H1 (cell line): ENCODE data around the gene EPN2. TPM values are rescaled to one million over a fixed set of nuclear protein-coding genes. Genes with fewer than 3 reads are reported as not detected.
A peak's percentile ranks its signal among the peaks of the same experiment; 100 is the strongest.

Source experiments
- CTCF ChIA-PET: fragments of 300-600 bp; sonication (Branson Sonifier 250); formaldehyde crosslinking; loops from one replicate; lab custom pipeline; 2021; ENCODE audit not compliant: partially characterized antibody; lab: Charles Lee
- POLR2A ChIA-PET: fragments of 300-600 bp; sonication (Branson Sonifier 250); formaldehyde crosslinking; loops from one replicate; lab custom pipeline; 2021; ENCODE audit warnings: inconsistent platforms; ENCODE audit not compliant: partially characterized antibody; lab: Charles Lee
- DNase-seq, 2 experiments: peaks; one replicate each; pipeline versions ENCODE4 v3.0.0 to v3.0.0-alpha.2; 2010 to 2022; ENCODE audit warnings: low spot score in 2 of 2, low read depth in 1 of 2, mixed read lengths in 1 of 2
- FAIRE-seq: peaks from 2 replicates; lab custom pipeline; 2011; peaks lifted over from hg19 to GRCh38; lab: Jason Lieb, UNC
- H2AFZ ChIP-seq: 2 replicates; pipeline ENCODE4 v1.8.1; 2012; ENCODE audit warnings: low read length, inconsistent platforms
- H2AK5ac ChIP-seq: 2 replicates; pipeline ENCODE4 v1.6.1; 2013; ENCODE audit warnings: low read depth, low read length
- H2BK120ac ChIP-seq: replicated peaks from 2 replicates; pipeline ENCODE3; 2013; ENCODE audit warnings: low read depth, low read length, inconsistent platforms
- H2BK12ac ChIP-seq: 2 replicates; pipeline ENCODE4 v1.6.1; 2013; ENCODE audit warnings: low read depth, low read length
- H2BK15ac ChIP-seq: 2 replicates; pipeline ENCODE4 v1.6.1; 2013; ENCODE audit warnings: low read length
- H2BK20ac ChIP-seq: 2 replicates; pipeline ENCODE4 v1.6.1; 2013; ENCODE audit warnings: low read length
- H2BK5ac ChIP-seq: 2 replicates; pipeline ENCODE4 v1.6.1; 2013; ENCODE audit warnings: low read depth, low read length
- H3K14ac ChIP-seq: 2 replicates; pipeline ENCODE4 v1.6.1; 2013; ENCODE audit warnings: inconsistent platforms; ENCODE audit not compliant: insufficient read length
- H3K18ac ChIP-seq: 2 replicates; pipeline ENCODE4 v1.6.1; 2013; ENCODE audit warnings: low read length; ENCODE audit errors: extremely low read depth
- H3K23ac ChIP-seq: 2 replicates; pipeline ENCODE4 v1.6.1; 2013; ENCODE audit warnings: inconsistent platforms; ENCODE audit not compliant: insufficient read length
- H3K23me2 ChIP-seq: 2 replicates; pipeline ENCODE4 v1.6.1; 2013; ENCODE audit warnings: low read depth, low read length
- H3K27ac ChIP-seq: 2 replicates; pipeline ENCODE4 v1.6.1; 2011; ENCODE audit warnings: low read depth, low read length, inconsistent platforms
- H3K27me3 ChIP-seq, 4 experiments: replicated peaks in 1 of 4; 1 replicate in 1 of 4; 2 replicates in 3 of 4; pipeline versions ENCODE4 v1.6.1 to v1.8.1; 2011 to 2013; ENCODE audit warnings: low read length in 3 of 4, mild to moderate bottlenecking in 3 of 4, inconsistent platforms in 2 of 4, mixed read lengths in 2 of 4, moderate library complexity in 1 of 4; ENCODE audit not compliant: control insufficient read depth in 3 of 4, insufficient read depth in 3 of 4; ENCODE audit errors: extremely low read depth in 1 of 4
- H3K36me3 ChIP-seq, 4 experiments: 2 replicates each; pipeline versions ENCODE4 v1.6.1 to v1.8.1; 2011 to 2013; ENCODE audit warnings: mild to moderate bottlenecking in 4 of 4, low read length in 3 of 4, moderate library complexity in 2 of 4, control low read depth in 1 of 4, inconsistent platforms in 1 of 4; ENCODE audit not compliant: insufficient read depth in 4 of 4, control insufficient read depth in 2 of 4
- H3K4ac ChIP-seq: replicated peaks from 2 replicates; pipeline ENCODE3; 2013; ENCODE audit warnings: low read length, low read depth, mixed read lengths, inconsistent platforms; ENCODE audit not compliant: insufficient read length
- H3K4me1 ChIP-seq, 4 experiments: replicated peaks in 1 of 4; 1 replicate in 1 of 4; 2 replicates in 3 of 4; pipeline versions ENCODE4 v1.6.1 to v1.8.1; 2011 to 2013; ENCODE audit warnings: low read length in 3 of 4, inconsistent platforms in 2 of 4, mixed read lengths in 1 of 4; ENCODE audit not compliant: insufficient read depth in 4 of 4, control insufficient read depth in 3 of 4
- H3K4me2 ChIP-seq, 2 experiments: 2 replicates each; pipeline versions ENCODE4 v1.6.1 to v1.8.1; 2011 to 2013; ENCODE audit warnings: low read depth in 2 of 2, low read length in 2 of 2, control low read depth in 1 of 2, inconsistent platforms in 1 of 2, mild to moderate bottlenecking in 1 of 2; ENCODE audit not compliant: insufficient read depth in 1 of 2
- H3K4me3 ChIP-seq, 4 experiments: fragments of 200-600, 300-600 bp in 1 of 4; sonication (generic), shearing (Covaris generic), sonication (Bioruptor Twin) in 1 of 4; 2 replicates each; pipeline versions ENCODE4 v1.5.1 to v1.8.1; 2011 to 2016; ENCODE audit warnings: low read length in 4 of 4, low read depth in 3 of 4, control low read depth in 2 of 4, inconsistent platforms in 2 of 4, mild to moderate bottlenecking in 2 of 4, mixed read lengths in 1 of 4, moderate library complexity in 1 of 4; ENCODE audit not compliant: insufficient read depth in 2 of 4; ENCODE audit errors: extremely low read depth in 1 of 4
- H3K56ac ChIP-seq: replicated peaks from 2 replicates; pipeline ENCODE3; 2013; ENCODE audit warnings: low read depth, mild to moderate bottlenecking, mixed read lengths, low read length, inconsistent platforms; ENCODE audit not compliant: insufficient read length
- H3K79me1 ChIP-seq: 2 replicates; pipeline ENCODE4 v1.6.1; 2013; ENCODE audit warnings: low read depth, low read length, control low read depth
- H3K79me2 ChIP-seq, 2 experiments: 2 replicates each; pipeline versions ENCODE4 v1.6.1 to v1.8.1; 2012 to 2013; ENCODE audit warnings: low read length in 2 of 2, mild to moderate bottlenecking in 2 of 2, inconsistent platforms in 1 of 2; ENCODE audit not compliant: insufficient read depth in 2 of 2, control insufficient read depth in 1 of 2
- H3K9ac ChIP-seq, 4 experiments: replicated peaks in 1 of 4; 1 replicate in 1 of 4; 2 replicates in 3 of 4; pipeline versions ENCODE4 v1.6.1 to v1.8.1; 2011 to 2013; ENCODE audit warnings: low read depth in 3 of 4, low read length in 3 of 4, control low read depth in 2 of 4, mild to moderate bottlenecking in 2 of 4, moderate library complexity in 2 of 4, inconsistent platforms in 1 of 4; ENCODE audit errors: extremely low read depth in 1 of 4
- H3K9me3 ChIP-seq, 2 experiments: 2 replicates each; pipeline versions ENCODE4 v1.6.1 to v1.8.1; 2012 to 2013; ENCODE audit warnings: mild to moderate bottlenecking in 2 of 2, moderate library complexity in 2 of 2, control low read depth in 1 of 2, inconsistent platforms in 1 of 2, low read depth in 1 of 2, low read length in 1 of 2, mixed read lengths in 1 of 2; ENCODE audit not compliant: insufficient read depth in 2 of 2
- H4K20me1 ChIP-seq, 2 experiments: replicated peaks in 1 of 2; 2 replicates each; pipeline versions ENCODE3 to v1.8.1; 2011 to 2013; ENCODE audit warnings: inconsistent platforms in 2 of 2, low read length in 2 of 2, mild to moderate bottlenecking in 1 of 2; ENCODE audit not compliant: insufficient read depth in 2 of 2, control insufficient read depth in 1 of 2
- H4K5ac ChIP-seq: 2 replicates; pipeline ENCODE4 v1.6.1; 2013; ENCODE audit warnings: low read length, low read depth, mixed read lengths, inconsistent platforms; ENCODE audit not compliant: insufficient read length
- H4K8ac ChIP-seq: 2 replicates; pipeline ENCODE4 v1.8.0; 2013; ENCODE audit warnings: mild to moderate bottlenecking, moderate library complexity, low read length, inconsistent platforms; ENCODE audit not compliant: insufficient read depth; ENCODE audit errors: extremely low read depth
- H4K91ac ChIP-seq: replicated peaks from 2 replicates; pipeline ENCODE3; 2013; ENCODE audit warnings: low read length, mixed read lengths, inconsistent platforms; ENCODE audit not compliant: insufficient read length
- CEBPB ChIP-seq: IDR thresholded peaks from 2 replicates; pipeline ENCODE4 v1.6.1; 2012; ENCODE audit warnings: low read depth, low read length
- CHD2 ChIP-seq: IDR thresholded peaks from 2 replicates; pipeline ENCODE4 v1.6.1; 2012; ENCODE audit warnings: low read length, improper control_type of control experiment
- E2F6 ChIP-seq: IDR thresholded peaks from 2 replicates; pipeline ENCODE4 v1.6.1; 2012; ENCODE audit warnings: inconsistent platforms
- EZH2 ChIP-seq: fragments of 200-600 bp; sonication (generic); IDR thresholded peaks from 2 replicates; pipeline ENCODE4 v1.7.1; 2012; ENCODE audit warnings: low read depth, mild to moderate bottlenecking, moderate library complexity, low read length, inconsistent platforms; ENCODE audit not compliant: severe bottlenecking
- GTF2F1 ChIP-seq: IDR thresholded peaks from 2 replicates; pipeline ENCODE4 v1.6.1; 2012; ENCODE audit warnings: low read depth, low read length, improper control_type of control experiment, borderline replicate concordance
- POLR2AphosphoS5 ChIP-seq: IDR thresholded peaks from 2 replicates; pipeline ENCODE4 v1.6.1; 2011; ENCODE audit warnings: low read depth, low read length
- RXRA ChIP-seq: IDR thresholded peaks from 2 replicates; pipeline ENCODE4 v1.6.1; 2011; ENCODE audit warnings: low read depth, mild to moderate bottlenecking, low read length, moderate library complexity; ENCODE audit not compliant: insufficient read depth
- USF2 ChIP-seq: IDR thresholded peaks from 2 replicates; pipeline ENCODE4 v1.6.1; 2011; ENCODE audit warnings: low read length, improper control_type of control experiment
- YY1 ChIP-seq: IDR thresholded peaks from 2 replicates; pipeline ENCODE4 v1.6.1; 2011; ENCODE audit warnings: low read depth, mild to moderate bottlenecking, low read length
- WGBS, 2 experiments: shearing (Covaris generic) in 1 of 2; methylation state at CpG; one replicate each; pipeline versions ENCODE4 v1.1.6 to v1.1.7; 2013 to 2015; ENCODE audit warnings: low lambda C conversion rate in 2 of 2, mixed read lengths in 2 of 2, inconsistent platforms in 1 of 2, low coverage in 1 of 2, missing lambda C conversion rate in 1 of 2; ENCODE audit not compliant: insufficient replicate concordance in 2 of 2, insufficient coverage in 1 of 2, insufficient read length in 1 of 2; ENCODE audit errors: extremely low coverage in 1 of 2, missing lambda C conversion rate in 1 of 2; 5-methylcytosine and 5-hydroxymethylcytosine counted together
- polyA plus RNA-seq, 7 experiments: library from polyadenylated mRNA; depleted of rRNA in 3 of 7; stranded (reverse) in 5 of 7; unstranded in 2 of 7; fragments of >200 nt in 5 of 7; fragments of 200-250 nt in 2 of 7; gene quantifications; 1 replicate in 5 of 7; 2 replicates in 1 of 7; 4 replicates in 1 of 7; pipeline versions ENCODE4 v1.2.1 to v1.2.3, GENCODE V29; 2011 to 2013; ENCODE audit warnings: missing spikeins in 2 of 7, mixed read lengths in 2 of 7
- total RNA-seq: library from RNA; stranded (reverse); fragmentation: NEBNext Ultra II Directional; extraction: Animal tissue kit (Norgen Biotek cat#: 25700); gene quantifications from 2 replicates; pipeline ENCODE4 v1.2.1, GENCODE V29; 2021

Gene EPN2
- total and polyA plus RNA-seq, 2 of the 8 experiments (the other 6 are each of a cell fraction or from before 2014, with no cell fraction given), result 28.7 to 55.8 TPM

GRCh38 chr17:19379361-19380065, 142.3 kb downstream of the EPN2 start:
- CTCF ChIA-PET, result interaction anchor here (1.3 to 2.6 kb wide), 9 partner anchors 14 to 91 kb away, joined by 3 to 20 read pairs (median 7); partner anchors contain the start of gene B9D1
- Histone ChIP-seq H4K5ac (no peak overlapping the region), H3K18ac (no peak overlapping the region), H3K9me3 (no peaks in the 10 kb centered on the region), H3K9ac (peak overlapping the region in 3 of 4 experiments; percentile 76 to 88 (median 84); a peak in 4 of 7 replicates), H2BK5ac (peak overlapping the region; percentile 35; the same call in 1 of the 2 replicates), H3K14ac (no peak overlapping the region), H3K27me3 (no peaks in the 10 kb centered on the region), H2BK120ac (no peak overlapping the region), H3K4me1 (peaks cover 0 to 9% (median 4%) of the 10 kb centered on the region in 4 experiments), H3K56ac (no peak overlapping the region), H2AK5ac (no peak overlapping the region), H2BK15ac (no peak overlapping the region), H3K36me3 (peaks cover 31 to 50% (median 37%) of the 10 kb centered on the region in 4 experiments), H3K4me3 (peak overlapping the region; percentile 59 to 90 (median 82)), H3K79me2 (peaks cover 0 to 30% of the 10 kb centered on the region in 2 experiments; a peak in 2 of 4 replicates), H3K23ac (no peak overlapping the region), H3K23me2 (peaks cover 8% of the 10 kb centered on the region; the same call in 1 of the 2 replicates), H2BK12ac (no peak overlapping the region; the same call in 1 of the 2 replicates), H4K91ac (no peak overlapping the region), H3K79me1 (peaks cover 13% of the 10 kb centered on the region), H2BK20ac (no peak overlapping the region), H3K27ac (no peak overlapping the region), H2AFZ (no peak overlapping the region), H4K20me1 (peaks cover 0 to 22% of the 10 kb centered on the region in 2 experiments), H4K8ac (no peak overlapping the region), H3K4me2 (peak overlapping the region; percentile 95 to 97), H3K4ac (no peak overlapping the region)
- DNase-seq (no peak), FAIRE-seq (no peak)
- 89% methylated on average over 13 of the region's 13 CpGs; no CpG with 5 or more reads in 1 of the 2 experiments for WGBS, 2 experiments
- POLR2A ChIA-PET, result interaction anchor here (1.7 to 3.8 kb wide), 4 partner anchors 7 to 18 kb away, joined by 4 to 32 read pairs (median 20); partner anchors contain the start of genes B9D1 and MFAP4
- TF ChIP-seq POLR2AphosphoS5, result no peak
- TF ChIP-seq GTF2F1, result no peak
- no peak for TF ChIP-seq EZH2
- TF ChIP-seq YY1, result no peak
- no peak for TF ChIP-seq CEBPB
- no peak for TF ChIP-seq CHD2
- TF ChIP-seq RXRA, result no peak
- no peak for TF ChIP-seq E2F6
- no peak for TF ChIP-seq USF2
